Measurements from ENCODE around the gene CRB1.

CRB1 gene

DNA sequence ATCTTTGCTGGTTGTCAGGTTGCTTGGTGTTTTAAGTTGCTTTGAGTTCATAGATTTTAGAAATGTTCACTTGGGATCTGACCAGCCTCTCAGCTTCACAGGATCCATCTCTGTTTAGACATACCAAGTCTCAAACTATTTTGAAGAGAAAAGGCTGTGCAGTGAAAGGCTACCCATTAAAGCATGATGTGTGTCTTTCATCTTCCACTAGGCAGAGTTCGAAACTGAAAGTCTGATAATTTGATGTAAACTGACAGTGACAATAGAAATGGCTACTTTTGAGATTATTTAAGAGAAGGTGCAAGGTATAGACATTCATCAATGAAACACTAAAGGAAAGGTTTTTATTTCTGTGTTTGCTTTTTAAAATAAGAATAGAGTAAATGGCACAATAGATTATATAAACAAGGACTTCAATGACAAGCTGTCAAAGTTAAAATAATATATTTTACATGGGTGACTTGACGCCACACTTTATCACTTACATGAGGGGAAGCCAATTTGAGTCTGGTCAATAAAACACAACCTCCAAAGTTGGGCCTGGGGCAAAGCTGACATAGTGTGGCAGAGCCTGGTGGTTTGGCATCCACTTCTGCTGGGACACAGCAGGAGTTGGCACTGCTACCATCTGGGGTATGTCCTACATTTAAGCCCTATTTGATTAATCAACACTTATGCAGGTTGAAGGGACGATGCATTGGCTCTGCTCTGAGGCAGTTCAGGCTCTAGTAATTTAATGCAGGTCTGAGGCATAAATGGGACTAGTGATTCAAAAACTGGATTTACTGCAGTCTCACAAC is 197.7 kb downstream of the CRB1 start:
- TF ChIP-seq, protein P1, sequence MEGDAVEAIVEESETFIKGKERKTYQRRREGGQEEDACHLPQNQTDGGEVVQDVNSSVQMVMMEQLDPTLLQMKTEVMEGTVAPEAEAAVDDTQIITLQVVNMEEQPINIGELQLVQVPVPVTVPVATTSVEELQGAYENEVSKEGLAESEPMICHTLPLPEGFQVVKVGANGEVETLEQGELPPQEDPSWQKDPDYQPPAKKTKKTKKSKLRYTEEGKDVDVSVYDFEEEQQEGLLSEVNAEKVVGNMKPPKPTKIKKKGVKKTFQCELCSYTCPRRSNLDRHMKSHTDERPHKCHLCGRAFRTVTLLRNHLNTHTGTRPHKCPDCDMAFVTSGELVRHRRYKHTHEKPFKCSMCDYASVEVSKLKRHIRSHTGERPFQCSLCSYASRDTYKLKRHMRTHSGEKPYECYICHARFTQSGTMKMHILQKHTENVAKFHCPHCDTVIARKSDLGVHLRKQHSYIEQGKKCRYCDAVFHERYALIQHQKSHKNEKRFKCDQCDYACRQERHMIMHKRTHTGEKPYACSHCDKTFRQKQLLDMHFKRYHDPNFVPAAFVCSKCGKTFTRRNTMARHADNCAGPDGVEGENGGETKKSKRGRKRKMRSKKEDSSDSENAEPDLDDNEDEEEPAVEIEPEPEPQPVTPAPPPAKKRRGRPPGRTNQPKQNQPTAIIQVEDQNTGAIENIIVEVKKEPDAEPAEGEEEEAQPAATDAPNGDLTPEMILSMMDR (IDR thresholded peaks at IDR 0.05), result no peak
- H3K4me1 ChIP-seq, result peaks cover 0 to 27% (median 0%) of the 10 kb centered on the region in 4 donors
- no peak for DNase-seq

DNA sequence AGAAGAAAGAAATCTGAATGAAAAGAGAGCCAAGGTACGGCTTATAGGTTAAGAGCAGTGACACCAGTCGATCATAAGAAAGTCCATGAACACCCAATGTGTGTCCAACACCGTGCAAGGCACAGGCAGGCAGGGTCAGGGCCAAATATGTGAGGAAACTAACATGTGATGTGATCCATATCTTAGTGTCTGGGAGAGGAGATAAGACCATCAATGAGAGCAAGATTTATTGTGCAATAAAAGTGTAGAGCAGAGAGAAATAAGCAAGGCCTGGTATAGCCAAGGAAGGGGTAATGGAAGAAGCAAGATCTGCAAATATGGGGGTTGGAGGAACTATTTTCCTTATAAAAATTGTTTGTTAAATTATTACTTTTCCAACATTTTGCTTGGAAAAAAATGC is 198.8 kb downstream of the CRB1 start:
- no peaks in the 10 kb centered on the region for H3K27me3 ChIP-seq
- no peaks in the 10 kb centered on the region for H3K36me3 ChIP-seq
- peaks cover 0 to 27% (median 0%) of the 10 kb centered on the region in 4 donors for H3K4me1 ChIP-seq
- intact Hi-C loops (cut with DNase I; ENCODE audit: low total_unique reads), result no loop called here
- H3K4me3 ChIP-seq, result no peak overlapping the region
- H3K9me3 ChIP-seq, result no peaks in the 10 kb centered on the region
- TF ChIP-seq, protein P1 (IDR thresholded peaks at IDR 0.05), result no peak
- H3K27ac ChIP-seq, result no peak overlapping the region
- no peak for DNase-seq

More for the DNA sequence above, 197.7 kb downstream of the CRB1 start:
- Histone ChIP-seq H3K27ac (no peak overlapping the region), H3K36me3 (no peaks in the 10 kb centered on the region), H3K27me3 (no peaks in the 10 kb centered on the region), H3K9me3 (no peaks in the 10 kb centered on the region), H3K4me3 (no peak overlapping the region)
- intact Hi-C loops (cut with DNase I; ENCODE audit: low total_unique reads), result no loop called here

GRCh38 chr1:197467881-197468280 is 199.8 kb downstream of the CRB1 start:
- Histone ChIP-seq H3K27me3 (no peaks in the 10 kb centered on the region), H3K9me3 (no peaks in the 10 kb centered on the region), H3K4me1 (peaks cover 0 to 27% (median 0%) of the 10 kb centered on the region in 4 donors), H3K36me3 (no peaks in the 10 kb centered on the region), H3K27ac (no peak overlapping the region), H3K4me3 (no peak overlapping the region)
- TF ChIP-seq, protein P1 (IDR thresholded peaks at IDR 0.05), result no peak
- no peak for DNase-seq
- intact Hi-C loops (cut with DNase I; ENCODE audit: low total_unique reads), result no loop called here

- TF ChIP-seq, protein P1 (IDR thresholded peaks at IDR 0.05), result no peak
- no peak for DNase-seq
- H3K4me3 ChIP-seq, result no peak overlapping the region
- intact Hi-C loops (cut with DNase I; ENCODE audit: low total_unique reads), result no loop called here
- H3K4me1 ChIP-seq, result peaks cover 0 to 22% (median 0%) of the 10 kb centered on the region in 4 donors
- no peaks in the 10 kb centered on the region for H3K27me3 ChIP-seq
- no peaks in the 10 kb centered on the region for H3K36me3 ChIP-seq
- H3K27ac ChIP-seq, result no peak overlapping the region
- H3K9me3 ChIP-seq, result no peaks in the 10 kb centered on the region
Observed at GRCh38 chr1:197468543-197469175, 200.6 kb downstream of the CRB1 start.

DNA sequence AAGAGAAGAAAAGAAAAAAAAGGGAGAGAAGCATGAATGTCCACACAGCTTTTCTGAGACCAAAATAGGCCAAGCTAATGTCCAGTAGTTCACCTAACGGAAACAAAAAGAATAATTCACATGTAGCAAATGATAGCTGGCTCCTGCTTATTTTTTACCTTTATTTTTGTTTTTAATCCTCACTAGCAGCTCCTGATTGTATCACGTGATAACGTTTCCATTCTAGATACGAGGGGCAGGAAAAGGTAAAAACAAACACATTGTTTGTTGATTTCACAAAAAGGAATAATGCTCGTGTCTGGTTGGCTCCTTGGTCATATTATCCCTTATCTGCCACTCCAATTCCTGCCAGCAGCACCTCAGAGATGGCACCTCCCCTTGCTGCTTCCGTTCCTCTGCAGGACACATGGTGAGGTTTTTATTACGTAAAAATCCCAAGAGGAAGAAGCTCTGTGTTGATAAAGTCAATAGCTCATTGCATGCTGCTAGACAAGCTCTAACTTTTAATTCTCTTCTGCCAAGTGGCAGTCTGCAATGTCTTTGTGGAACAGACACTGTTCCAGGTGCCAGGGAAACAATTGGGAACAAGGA is 201.7 kb downstream of the CRB1 start:
- no peaks in the 10 kb centered on the region for H3K27me3 ChIP-seq
- no peaks in the 10 kb centered on the region for H3K9me3 ChIP-seq
- DNase-seq, result no peak
- peaks cover 0 to 12% (median 0%) of the 10 kb centered on the region in 4 donors for H3K4me1 ChIP-seq
- H3K27ac ChIP-seq, result no peak overlapping the region
- TF ChIP-seq, protein P1 (IDR thresholded peaks at IDR 0.05), result no peak
- H3K4me3 ChIP-seq, result no peak overlapping the region
- H3K36me3 ChIP-seq, result no peaks in the 10 kb centered on the region
- intact Hi-C loops (cut with DNase I; ENCODE audit: low total_unique reads), result no loop called here
